GM18868 (cell line): Measurements from ENCODE around the gene GPC5.

ENCODE experiments used
- ATAC-seq: cut with Tn5 transposase; IDR thresholded peaks from one replicate; pipeline ENCODE4 v1.9.1; 2021; ENCODE audit warnings: mild to moderate bottlenecking, moderate library complexity; ENCODE audit not compliant: unreplicated experiment

Gene GPC5

GRCh38 chr13:91701975-91702374, 303.6 kb downstream of the GPC5 start:
- no peak for ATAC-seq

- ATAC-seq = no peak
These were observed 304.0 kb downstream of the GPC5 start for GRCh38 chr13:91702411-91702810.

GRCh38 chr13:91704398-91704797, 306.0 kb downstream of the GPC5 start:
- no peak for ATAC-seq

GRCh38 chr13:91708558-91708957, 310.1 kb downstream of the GPC5 start:
- ATAC-seq = no peak

- no peak for ATAC-seq
These were observed 310.8 kb downstream of the GPC5 start for GRCh38 chr13:91709180-91709579.

- no peak for ATAC-seq
These were observed 312.3 kb downstream of the GPC5 start for GRCh38 chr13:91710733-91711132.

GRCh38 chr13:91714855-91715254, 316.4 kb downstream of the GPC5 start:
- ATAC-seq = peak; percentile 45

GRCh38 chr13:91716436-91717065, 318.1 kb downstream of the GPC5 start:
- ATAC-seq = no peak

- ATAC-seq = peak; percentile 65
These were observed 320.6 kb downstream of the GPC5 start for GRCh38 chr13:91719033-91719432.

GRCh38 chr13:91721413-91721812, 323.0 kb downstream of the GPC5 start:
- ATAC-seq = peak; percentile 70

- ATAC-seq = no peak
These were observed 324.0 kb downstream of the GPC5 start for GRCh38 chr13:91722267-91722884.

- ATAC-seq = no peak
These were observed 326.2 kb downstream of the GPC5 start for GRCh38 chr13:91724591-91724990.

GRCh38 chr13:91725646-91726045, 327.2 kb downstream of the GPC5 start:
- no peak for ATAC-seq

- ATAC-seq = no peak
These were observed 328.2 kb downstream of the GPC5 start for GRCh38 chr13:91726671-91727070.

- no peak for ATAC-seq
These were observed 331.4 kb downstream of the GPC5 start for GRCh38 chr13:91729859-91730258.

GRCh38 chr13:91739751-91740150, 341.3 kb downstream of the GPC5 start:
- no peak for ATAC-seq

- no peak for ATAC-seq
These were observed 342.3 kb downstream of the GPC5 start for GRCh38 chr13:91740756-91741155.

- ATAC-seq = no peak
These were observed 343.5 kb downstream of the GPC5 start for GRCh38 chr13:91741925-91742324.

- ATAC-seq = no peak
These were observed 345.9 kb downstream of the GPC5 start for GRCh38 chr13:91744284-91744683.

GRCh38 chr13:91745967-91746366, 347.5 kb downstream of the GPC5 start:
- no peak for ATAC-seq

- ATAC-seq = no peak
These were observed 348.8 kb downstream of the GPC5 start for GRCh38 chr13:91747186-91747585.

- no peak for ATAC-seq
These were observed 350.1 kb downstream of the GPC5 start for GRCh38 chr13:91748416-91749089.
